Measurements from ENCODE around the gene DOCK4. TPM values are rescaled to one million over a fixed set of nuclear protein-coding genes. Genes with fewer than 3 reads are reported as not detected.

Gene DOCK4
- total and polyA plus RNA-seq, 7 donors, result 1.8 to 12.7 (median 7.1) TPM

DNA sequence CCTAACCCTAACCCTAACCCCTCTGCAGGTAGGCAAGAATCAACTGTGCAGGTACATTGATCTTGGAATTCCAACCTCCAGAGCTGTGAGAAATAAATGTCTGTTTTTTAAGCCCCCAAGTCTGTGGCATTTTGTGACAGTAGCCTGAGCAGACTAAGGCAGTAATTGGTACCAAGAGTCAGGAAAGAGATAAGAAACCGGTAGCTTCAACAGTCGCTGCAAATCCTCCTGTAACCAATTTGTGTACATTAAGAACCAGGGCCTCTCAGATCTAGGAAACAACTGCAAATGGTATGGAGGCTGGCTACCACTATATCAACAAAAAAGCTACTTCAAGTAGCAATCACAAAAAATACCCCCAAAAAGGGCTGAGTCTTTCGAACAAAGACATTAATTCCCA lies 67.3 kb downstream of the DOCK4 start:
- TF ChIP-seq CTCF (IDR thresholded peaks at IDR 0.05), result no peak
- no peaks in the 10 kb centered on the region for H3K27me3 ChIP-seq (ENCODE audit: insufficient read depth in 3 of 3, low read length in 2 of 3)
- intact Hi-C loops (cut with DNase I), result no loop called here
- DNase-seq (no peak), ATAC-seq (no peak)
- H3K4me3 ChIP-seq, result no peak overlapping the region
- no peaks in the 10 kb centered on the region for H3K36me3 ChIP-seq (ENCODE audit: insufficient read depth in 1 of 2, low read depth in 1 of 2)
- no peak overlapping the region for H3K27ac ChIP-seq
- H3K4me1 ChIP-seq, result peaks cover 7% of the 10 kb centered on the region
- H3K9me3 ChIP-seq, result no peaks in the 10 kb centered on the region
- 93 to 96% (median 94%) methylated on average over 3 of the region's 3 CpGs for WGBS, 3 donors

- no peaks in the 10 kb centered on the region for H3K9me3 ChIP-seq
- intact Hi-C loops (cut with DNase I), result no loop called here
- WGBS, 3 donors, result 77 to 83% (median 80%) methylated on average over 3 of the region's 3 CpGs
- TF ChIP-seq CTCF (IDR thresholded peaks at IDR 0.05), result no peak
- DNase-seq (no peak), ATAC-seq (no peak)
- H3K27me3 ChIP-seq (ENCODE audit: insufficient read depth in 3 of 3, low read length in 2 of 3), result no peaks in the 10 kb centered on the region
- H3K36me3 ChIP-seq (ENCODE audit: insufficient read depth in 1 of 2, low read depth in 1 of 2), result no peaks in the 10 kb centered on the region
- H3K27ac ChIP-seq, result no peak overlapping the region
- H3K4me3 ChIP-seq, result no peak overlapping the region
- peaks cover 5% of the 10 kb centered on the region for H3K4me1 ChIP-seq
Observed at GRCh38 chr7:112138325-112138852, 67.8 kb downstream of the DOCK4 start.

GRCh38 chr7:112137141-112138101 lies 68.8 kb downstream of the DOCK4 start:
- ATAC-seq (no peak), DNase-seq (no peak)
- 89 to 93% (median 93%) methylated on average over 3 of the region's 3 CpGs for WGBS, 3 donors
- H3K27me3 ChIP-seq (ENCODE audit: insufficient read depth in 3 of 3, low read length in 2 of 3), result no peaks in the 10 kb centered on the region
- peaks cover 14% of the 10 kb centered on the region for H3K4me1 ChIP-seq
- H3K9me3 ChIP-seq, result no peaks in the 10 kb centered on the region
- H3K36me3 ChIP-seq (ENCODE audit: insufficient read depth in 1 of 2, low read depth in 1 of 2), result no peaks in the 10 kb centered on the region
- intact Hi-C loops (cut with DNase I), result no loop called here
- no peak for TF ChIP-seq CTCF (IDR thresholded peaks at IDR 0.05)
- H3K4me3 ChIP-seq, result no peak overlapping the region
- no peak overlapping the region for H3K27ac ChIP-seq

- H3K4me3 ChIP-seq, result no peak overlapping the region
- DNase-seq (no peak), ATAC-seq (no peak)
- no peaks in the 10 kb centered on the region for H3K9me3 ChIP-seq
- 78 to 90% (median 82%) methylated on average over 4 of the region's 4 CpGs for whole genome bisulfite sequencing, 3 donors
- H3K27ac ChIP-seq, result no peak overlapping the region
- H3K36me3 ChIP-seq (ENCODE audit: insufficient read depth in 1 of 2, low read depth in 1 of 2), result no peaks in the 10 kb centered on the region
- TF ChIP-seq CTCF (IDR thresholded peaks at IDR 0.05), result no peak
- intact Hi-C loops (cut with DNase I), result no loop called here
- peaks cover 23% of the 10 kb centered on the region for H3K4me1 ChIP-seq
- no peaks in the 10 kb centered on the region for H3K27me3 ChIP-seq (ENCODE audit: insufficient read depth in 3 of 3, low read length in 2 of 3)
Observed at GRCh38 chr7:112136271-112137008, 69.8 kb downstream of the DOCK4 start.

All from psoas muscle (tissue), 8 donors.